Measurements from ENCODE around the gene RIMS1. TPM values are rescaled to one million over a fixed set of nuclear protein-coding genes. Genes with fewer than 3 reads are reported as not detected.

Gene RIMS1
- total RNA-seq, 1 experiment from 2014 or later = 3.3 TPM

DNA sequence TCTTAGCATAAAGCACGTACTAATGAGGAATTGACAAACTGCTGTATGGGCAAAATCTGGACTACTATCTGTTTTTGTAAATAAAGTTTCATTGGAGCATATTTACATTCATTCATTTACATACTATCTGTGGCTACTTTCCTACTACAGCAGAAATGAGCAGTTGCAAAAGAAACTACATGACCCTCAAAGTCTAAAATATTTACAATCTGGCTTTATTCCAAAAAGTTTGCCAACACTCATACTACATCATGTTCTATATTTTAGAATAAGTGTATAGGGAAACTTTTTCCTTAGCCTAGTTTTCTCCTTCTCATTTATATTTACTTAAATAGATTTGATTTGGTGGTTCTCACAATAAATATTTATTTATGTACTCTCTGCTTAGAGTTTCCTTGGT lies 208.2 kb downstream of the RIMS1 start:
- no peak for DNase-seq (ENCODE audit: low read depth)

DNA sequence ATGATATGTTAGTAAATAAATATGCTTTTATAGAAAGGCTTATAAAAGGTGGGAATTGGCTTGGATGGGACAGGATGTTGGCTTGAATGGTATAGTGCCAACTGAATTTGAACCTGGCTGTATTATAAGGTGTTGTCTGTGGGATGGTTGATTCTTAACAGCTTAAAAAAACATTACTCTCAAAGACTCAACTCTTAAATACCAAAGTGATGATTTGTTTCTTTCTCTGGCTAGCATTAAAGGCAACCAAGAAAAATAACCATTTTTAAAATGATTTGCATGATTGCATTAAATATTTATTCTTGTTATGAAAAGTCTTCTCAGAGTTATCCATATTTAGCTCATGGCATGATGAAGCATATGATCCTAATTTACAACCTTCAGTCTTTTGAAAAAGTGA lies 216.2 kb downstream of the RIMS1 start:
- no peak for DNase-seq (ENCODE audit: low read depth)

DNA sequence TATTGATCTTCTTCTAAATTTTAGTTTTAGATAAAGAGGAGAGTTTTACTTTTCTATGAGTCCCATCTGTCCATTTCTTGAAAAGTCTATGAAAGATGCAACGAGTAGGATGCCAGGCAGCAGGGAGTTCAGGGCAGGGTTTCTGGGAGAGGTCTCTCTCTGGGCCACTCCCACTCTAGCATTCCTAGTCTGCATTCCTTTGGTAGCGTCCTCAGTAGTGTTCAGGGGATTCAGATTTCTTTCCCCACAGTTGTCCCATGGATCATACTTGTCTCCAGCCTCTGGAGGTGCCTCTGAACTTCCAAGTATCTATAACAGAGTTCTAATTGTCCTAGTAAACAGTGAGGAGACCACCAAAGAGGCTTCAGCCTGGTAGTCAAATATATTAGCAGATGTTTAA lies 225.3 kb downstream of the RIMS1 start:
- no peak for DNase-seq (ENCODE audit: low read depth)

DNA sequence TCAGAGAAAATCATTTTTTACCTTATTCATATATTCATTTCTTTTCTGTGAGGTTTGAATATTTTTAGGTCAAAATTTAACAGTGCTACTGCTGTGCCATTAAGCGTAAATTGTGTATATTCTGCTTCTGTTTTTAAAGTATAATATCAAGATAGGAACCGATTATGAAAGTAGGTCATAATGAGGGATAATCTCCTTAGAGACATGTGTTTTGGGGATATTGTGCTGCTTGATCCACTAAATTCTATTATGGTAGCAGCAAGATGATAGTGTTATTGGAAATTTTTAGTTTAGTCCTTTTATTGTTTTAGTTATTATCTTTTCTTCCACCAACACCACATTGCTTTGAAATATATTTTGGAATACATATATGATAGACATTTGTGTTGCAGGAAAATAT lies 244.0 kb downstream of the RIMS1 start:
- no peak for DNase-seq (ENCODE audit: low read depth)

DNA sequence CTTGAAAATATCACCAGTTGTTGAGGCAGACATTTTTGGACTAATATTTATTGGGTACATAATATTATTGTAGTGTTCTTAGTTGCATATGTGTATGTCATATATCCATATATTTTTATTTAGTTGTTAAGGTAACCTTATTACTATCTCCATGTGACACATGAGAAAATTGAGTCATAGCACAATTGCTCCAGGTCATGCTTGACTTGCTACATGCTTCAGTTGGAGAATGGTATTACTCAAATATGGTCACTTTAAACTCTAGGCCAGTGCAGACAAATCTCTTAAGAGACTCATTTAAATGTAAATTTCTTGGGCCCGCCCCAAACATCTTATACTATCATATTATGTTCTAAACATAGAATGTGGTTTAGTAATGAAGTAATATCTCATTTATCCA lies 246.1 kb downstream of the RIMS1 start:
- peak; percentile 12 for DNase-seq (ENCODE audit: low read depth)

DNA sequence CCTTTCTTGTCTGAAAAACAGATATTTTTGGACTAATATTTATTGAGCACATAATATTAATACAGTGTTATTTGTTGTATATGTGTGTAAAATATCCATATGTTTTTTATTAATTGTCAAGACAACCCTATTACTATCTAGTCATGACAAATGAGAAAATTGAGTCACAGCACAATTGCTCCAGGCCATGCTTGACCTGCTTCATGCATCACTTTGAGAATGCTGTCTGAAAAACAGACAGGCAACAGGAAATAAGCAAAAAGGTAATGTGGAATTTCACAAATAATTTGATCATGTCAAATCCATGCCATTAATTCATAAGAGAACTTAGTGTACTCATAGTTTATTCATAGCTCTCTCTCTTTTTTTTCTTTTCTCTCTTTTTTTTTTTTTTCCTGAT lies 246.5 kb downstream of the RIMS1 start:
- DNase-seq (ENCODE audit: low read depth) = no peak

DNA sequence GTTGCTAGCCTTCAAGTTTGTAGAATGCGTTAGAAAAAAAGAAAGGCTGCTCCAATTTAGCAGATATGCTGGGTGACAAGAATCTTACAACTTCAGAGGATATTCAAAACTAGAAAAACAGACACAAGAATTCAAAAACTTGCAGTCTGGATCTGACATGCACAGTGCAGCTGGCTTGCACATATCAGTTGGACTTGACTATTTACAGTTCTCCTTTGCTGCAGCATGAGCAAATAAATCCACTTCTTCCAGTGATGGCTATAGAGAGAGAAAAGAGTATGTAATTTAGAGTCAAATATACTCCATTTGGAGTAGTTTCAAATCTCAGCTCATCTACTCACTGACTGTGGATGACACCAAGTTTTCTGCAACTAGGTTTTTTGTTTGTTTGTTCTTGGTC lies 247.0 kb downstream of the RIMS1 start:
- DNase-seq (ENCODE audit: low read depth) = no peak

DNA sequence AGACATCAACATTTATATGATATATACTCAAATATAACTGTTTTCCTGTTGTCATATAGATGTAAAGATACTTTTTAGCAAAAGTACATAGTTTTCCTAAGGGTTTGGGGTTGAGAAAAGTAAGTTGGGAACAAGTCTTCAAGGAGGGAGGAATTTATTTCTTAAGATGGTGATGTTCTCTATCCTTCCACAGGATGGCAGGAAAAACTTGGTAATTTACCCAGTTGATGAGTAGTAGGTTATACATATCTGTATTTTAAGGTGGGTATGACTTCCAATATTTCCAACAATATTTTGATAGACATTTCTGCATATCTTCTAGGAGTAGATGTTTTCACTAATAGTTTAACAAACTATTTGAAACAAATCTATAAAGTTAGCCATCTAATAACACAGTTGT lies 254.4 kb downstream of the RIMS1 start:
- no peak for DNase-seq (ENCODE audit: low read depth)

DNA sequence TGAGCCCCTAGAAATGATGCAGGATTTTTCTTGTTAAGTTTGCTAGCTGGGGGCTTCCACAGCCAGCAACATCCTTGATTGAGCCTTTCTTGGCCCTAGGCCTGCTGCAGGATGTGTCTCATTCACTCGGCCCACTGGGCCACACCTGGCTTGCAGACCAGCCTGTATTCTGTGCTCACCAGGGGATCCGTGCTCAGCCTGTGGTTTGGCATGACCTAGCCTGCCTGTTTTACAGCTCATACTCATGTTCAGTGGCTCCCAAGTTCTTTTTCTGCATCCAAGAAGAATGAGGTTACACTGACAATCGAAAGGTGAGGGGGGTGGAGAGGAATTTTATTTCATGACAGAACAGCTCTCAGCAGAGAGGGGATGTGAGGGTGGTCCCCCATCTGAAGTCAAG lies 263.4 kb downstream of the RIMS1 start:
- peak; percentile 8 for DNase-seq (ENCODE audit: low read depth)

DNA sequence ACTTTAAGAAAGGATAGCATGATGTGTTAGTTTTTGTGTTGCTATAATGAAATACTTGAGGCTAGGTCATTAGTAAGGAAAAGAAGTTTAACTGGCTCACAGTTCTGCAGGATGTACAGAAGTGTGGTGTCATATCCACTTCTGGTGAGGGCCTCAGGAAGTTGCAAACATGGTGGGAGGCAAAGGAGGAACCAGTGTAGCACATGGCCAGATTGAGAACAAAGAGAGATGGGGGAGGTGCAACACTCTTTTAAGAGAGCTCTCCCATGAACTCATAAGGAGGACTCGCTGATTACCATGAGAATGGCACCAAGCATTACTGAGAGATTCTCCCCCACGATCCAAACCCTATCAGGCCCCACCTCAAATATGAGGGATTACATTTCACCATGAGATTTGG lies 265.4 kb downstream of the RIMS1 start:
- no peak for DNase-seq (ENCODE audit: low read depth)

DNA sequence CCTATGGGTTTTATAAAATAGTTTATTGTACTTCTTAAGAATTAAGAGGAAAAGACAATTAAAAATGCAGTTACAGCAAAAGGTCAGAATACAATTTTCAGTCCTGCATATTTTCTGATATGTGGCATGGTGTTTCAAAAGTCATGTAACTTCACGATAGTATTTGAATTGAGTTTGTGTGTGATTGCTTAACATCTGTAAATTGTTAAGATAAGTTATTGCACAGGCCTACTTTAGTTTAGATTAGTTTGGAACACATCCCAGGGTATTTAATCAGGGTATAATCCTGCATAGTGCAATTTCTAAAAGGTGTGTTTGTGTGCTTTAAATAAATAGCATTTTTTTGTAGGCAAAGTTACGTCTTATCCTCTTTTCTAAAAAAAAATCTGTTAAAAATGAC lies 289.6 kb downstream of the RIMS1 start:
- no peak for DNase-seq (ENCODE audit: low read depth)

DNA sequence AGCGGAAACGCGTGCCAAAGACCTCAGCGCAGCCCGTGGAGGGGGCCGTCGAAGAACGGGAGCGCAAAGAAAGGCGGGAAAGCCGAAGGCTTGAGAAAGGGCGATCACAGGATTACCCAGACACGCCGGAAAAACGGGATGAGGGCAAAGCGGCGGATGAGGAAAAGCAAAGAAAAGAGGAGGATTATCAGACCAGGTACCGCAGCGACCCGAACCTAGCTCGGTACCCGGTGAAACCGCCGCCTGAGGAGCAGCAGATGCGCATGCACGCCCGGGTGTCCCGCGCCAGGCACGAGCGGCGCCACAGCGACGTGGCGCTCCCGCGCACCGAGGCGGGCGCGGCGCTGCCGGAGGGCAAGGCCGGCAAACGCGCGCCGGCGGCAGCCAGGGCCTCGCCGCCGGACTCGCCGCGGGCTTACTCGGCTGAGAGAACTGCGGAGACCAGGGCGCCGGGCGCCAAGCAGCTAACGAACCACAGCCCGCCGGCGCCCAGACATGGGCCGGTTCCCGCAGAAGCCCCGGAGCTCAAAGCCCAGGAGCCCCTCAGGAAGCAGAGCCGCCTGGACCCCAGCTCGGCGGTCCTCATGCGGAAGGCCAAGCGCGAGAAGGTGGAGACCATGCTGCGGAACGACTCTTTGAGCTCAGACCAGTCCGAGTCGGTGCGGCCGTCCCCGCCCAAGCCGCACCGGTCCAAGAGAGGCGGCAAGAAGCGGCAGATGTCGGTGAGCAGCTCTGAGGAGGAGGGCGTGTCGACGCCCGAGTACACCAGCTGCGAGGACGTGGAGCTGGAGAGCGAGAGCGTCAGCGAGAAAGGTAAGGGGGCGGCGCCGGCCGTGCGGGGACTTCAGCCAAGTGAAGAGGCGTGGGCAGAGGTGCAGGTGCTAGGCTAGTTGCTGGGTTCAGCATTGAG lies 296.2 kb downstream of the RIMS1 start:
- DNase-seq (ENCODE audit: low read depth) = peak; percentile 81

DNA sequence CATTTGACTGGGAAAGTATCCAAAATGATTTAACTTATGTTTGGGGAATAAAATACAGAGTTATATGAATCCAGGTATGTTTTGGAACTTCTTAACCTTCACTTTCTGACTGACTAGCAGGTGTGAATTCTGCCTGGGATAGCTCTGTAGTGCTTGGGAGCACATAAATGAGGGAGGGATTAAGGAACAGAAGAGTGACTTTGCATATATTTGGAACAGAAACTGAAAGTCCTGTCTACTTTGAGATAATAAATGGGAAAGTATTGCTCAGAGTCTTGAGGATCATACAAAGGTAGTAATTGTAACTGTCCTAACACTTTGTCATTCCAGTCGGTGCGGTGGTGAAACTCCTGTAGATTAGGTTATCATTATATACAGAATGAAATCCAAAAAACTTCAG lies 317.6 kb downstream of the RIMS1 start:
- no peak for DNase-seq (ENCODE audit: low read depth)

DNA sequence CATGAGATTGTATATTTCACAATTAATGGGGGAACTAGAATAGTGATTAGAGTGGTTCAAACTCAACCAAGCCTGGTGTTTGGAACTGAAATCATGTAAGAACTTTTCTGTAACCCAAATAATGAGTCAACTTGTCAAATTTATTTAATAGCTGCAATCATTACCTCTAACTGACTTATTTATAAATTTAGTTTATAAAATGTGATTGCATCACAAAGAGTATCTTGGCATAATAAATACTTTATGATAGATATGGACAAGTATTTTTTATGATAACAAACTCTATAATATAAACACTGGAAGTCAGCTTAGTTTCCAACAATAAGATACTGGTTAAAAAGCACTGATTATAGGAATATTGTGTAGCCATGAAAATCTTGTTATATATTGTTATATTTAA lies 319.1 kb downstream of the RIMS1 start:
- DNase-seq (ENCODE audit: low read depth) = no peak

DNA sequence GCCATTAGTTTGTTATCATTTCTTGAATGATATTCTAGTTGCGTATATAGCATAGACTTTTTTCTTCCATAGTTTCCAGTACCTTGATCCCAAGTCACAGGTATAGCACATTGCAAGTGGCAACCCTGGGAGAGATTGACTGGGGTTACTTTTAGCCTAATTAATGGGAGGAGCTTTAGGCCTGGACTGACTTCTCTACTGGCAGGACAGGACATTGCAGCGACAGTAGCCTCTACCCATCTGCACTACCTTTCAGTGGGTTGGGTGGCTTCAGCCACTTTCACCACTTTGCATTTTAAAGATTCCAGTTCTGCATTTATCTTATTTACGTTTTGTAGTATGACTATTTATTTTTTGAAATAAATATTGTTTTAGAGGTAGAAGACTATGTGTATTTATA lies 320.3 kb downstream of the RIMS1 start:
- no peak for DNase-seq (ENCODE audit: low read depth)

DNA sequence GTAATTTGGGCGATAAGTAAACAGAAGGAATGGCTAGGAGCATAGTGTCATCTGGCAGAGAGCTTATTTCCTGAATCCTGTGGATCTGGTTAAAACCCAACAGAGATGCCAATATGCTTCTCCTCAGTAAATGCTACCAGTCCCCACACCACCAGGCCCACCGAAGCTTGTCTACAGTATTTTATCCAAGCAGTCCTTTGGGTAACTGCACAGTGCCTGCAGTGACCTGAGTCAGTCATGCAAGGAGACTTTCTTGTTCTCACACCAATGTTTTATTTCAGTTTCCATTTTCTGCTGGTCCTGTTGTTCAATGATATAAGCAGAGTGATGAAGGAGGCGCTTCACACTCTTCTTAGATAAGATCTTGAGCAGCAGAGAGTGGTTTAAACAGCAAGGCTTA lies 326.3 kb downstream of the RIMS1 start:
- no peak for DNase-seq (ENCODE audit: low read depth)

DNA sequence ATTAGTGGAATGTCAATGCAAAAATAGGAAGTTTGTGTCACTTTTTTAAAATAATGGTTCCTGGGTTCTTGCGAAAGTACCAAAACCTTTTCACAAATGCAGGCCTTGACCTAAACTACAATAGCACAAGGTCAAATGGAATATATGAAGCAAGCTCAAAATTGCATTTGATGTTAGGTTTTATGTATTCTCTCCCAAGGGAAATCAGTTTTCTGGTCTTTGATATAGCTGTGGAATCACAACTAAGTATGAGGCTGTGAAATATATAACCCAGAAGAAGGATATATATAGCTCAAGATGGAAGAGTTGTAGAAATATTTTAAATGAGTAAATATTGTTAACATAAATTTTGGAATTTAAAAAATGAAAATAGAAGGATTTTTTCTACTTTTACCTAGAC lies 327.3 kb downstream of the RIMS1 start:
- DNase-seq (ENCODE audit: low read depth) = no peak

DNA sequence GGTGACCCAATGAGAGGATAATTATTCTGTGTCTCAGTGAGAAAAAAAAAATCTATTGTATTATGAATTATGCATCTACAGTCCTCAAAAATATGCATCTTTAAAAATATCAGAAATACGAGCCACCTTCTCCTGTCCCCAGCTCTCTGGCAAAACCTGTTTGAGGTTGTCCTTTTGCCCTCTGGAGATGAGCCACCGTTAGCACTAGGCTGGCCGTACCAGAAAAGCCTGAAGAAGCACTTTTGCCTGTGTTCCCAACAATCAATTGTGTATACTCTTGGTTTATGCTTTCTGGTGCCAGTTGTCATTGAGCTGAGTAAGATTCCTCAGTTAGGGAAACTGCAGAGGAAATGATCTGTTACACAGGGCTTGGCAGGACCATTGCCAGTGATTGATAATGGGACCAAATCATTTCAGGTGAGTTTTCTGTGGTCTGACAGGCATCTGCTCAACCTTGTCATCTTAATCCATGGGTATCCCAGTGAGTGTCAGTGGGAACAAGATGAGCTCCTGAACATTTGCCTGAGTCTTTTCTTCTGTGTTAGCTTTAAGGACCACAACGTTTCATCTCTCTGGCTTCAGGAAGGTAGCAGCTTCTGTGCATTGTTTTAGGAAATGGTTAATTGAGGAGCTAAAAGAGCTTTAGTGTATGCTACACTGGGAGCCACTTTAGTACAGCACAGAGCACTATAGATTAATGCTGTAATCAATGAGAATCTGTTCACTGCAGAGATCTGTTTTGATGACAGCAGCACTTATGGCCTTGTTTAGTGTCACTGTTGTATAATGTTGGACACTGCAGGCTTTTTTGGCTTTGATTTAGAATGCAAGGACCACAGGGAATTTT lies 330.1 kb downstream of the RIMS1 start:
- DNase-seq (ENCODE audit: low read depth) = no peak

DNA sequence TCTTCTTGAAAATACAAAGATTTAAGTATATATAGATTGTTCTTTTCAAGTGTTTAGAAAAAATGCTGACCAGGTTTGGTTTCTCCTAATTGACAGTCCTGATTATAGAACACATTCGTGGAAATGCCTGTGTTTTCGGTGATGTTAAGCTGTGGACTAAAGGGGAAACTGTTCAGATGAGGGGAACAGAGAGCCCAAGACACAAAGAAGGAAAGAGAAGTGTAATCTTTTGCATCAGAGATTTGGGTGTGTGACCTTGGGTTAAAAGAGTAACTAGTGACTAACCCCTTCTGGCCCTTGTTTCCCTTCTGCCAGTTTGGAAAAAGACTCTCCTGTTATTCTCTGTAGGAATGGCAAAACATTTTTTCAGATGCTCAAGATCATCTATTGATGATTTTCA lies 331.3 kb downstream of the RIMS1 start:
- no peak for DNase-seq (ENCODE audit: low read depth)

DNA sequence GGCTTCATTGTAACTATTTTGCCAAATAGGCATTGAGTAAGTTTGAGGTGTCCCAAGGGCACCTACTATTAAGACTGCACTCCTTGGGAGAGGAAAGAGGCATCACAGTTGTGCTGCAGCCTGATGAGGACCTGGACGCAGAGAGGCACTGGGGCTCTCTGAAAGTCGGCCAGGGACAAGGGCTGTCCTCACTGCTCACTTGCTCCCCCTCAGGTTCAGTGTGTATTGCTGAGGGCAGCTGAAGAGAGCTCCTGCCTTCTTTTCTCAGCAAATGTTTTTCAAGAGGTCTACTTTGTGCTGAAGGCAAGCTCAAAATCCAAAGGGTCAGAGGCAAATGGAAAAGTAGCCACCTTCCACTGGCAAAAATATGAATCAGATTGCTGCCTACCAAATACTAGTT lies 331.8 kb downstream of the RIMS1 start:
- DNase-seq (ENCODE audit: low read depth) = peak; percentile 49

DNA sequence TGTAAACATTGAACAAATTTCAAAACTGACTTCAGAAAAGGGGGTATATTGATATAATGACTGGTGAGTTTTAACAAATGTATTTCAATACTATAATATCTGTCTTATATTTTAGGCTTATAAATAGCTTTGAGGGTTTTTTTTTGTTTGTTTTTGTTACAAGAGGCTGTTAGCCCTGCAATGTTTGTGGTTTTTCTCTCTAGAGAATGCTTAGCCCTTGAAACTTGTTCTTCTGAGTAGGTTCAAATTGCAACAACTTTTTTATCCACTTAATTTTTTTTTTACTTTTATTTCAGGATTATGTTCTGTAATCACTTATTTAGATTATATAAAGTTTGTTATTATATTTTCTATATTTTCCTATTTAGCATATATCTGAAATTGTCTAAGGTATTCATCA lies 333.2 kb downstream of the RIMS1 start:
- DNase-seq (ENCODE audit: low read depth) = no peak

DNA sequence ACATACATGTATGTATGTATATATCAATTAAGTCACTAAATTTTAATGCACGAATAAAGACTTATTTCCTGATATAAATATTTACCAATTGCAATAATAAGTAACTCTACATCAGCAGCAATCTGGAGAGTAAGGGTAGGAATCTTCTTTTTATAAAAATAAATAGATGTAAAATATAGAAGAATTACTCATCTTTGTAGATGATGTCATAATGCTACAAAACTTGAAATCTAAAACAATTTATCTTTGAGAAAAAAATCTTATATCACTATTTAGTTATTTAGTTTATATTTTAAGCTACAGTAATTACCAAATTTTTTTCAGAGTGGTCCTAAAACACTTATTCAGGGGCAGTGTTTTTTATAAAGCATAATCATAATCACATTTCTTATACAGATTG lies 351.7 kb downstream of the RIMS1 start:
- no peak for DNase-seq (ENCODE audit: low read depth)

DNA sequence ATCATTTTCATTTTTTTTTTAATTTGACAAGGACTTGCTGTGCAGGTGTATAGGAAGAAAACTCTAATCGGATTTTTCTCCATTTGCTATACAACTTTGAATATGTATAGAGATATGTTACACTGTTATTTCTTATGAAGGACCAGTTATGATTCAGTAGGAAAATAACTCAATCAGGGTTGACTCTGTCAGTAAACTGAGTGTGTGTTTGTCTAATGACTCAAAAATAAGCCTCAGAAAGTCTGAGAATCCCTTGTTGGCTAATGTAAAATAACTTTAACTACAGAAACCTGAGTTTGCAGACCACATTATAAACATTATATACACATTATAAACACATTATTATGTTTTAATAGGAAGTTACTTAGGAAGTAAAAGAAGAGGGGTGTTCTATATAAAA lies 352.6 kb downstream of the RIMS1 start:
- no peak for DNase-seq (ENCODE audit: low read depth)
